GM19238 (cell line): ENCODE measurements around the gene GYPC.

ENCODE experiments used
- DNase-seq: peaks from one replicate; pipeline ENCODE4 v3.0.0; 2011; ENCODE audit warnings: low spot score; ENCODE audit not compliant: insufficient read length

Gene GYPC

GRCh38 chr2:126649101-126649500, 6.9 kb upstream of the GYPC start:
- no peak for DNase-seq

- DNase-seq, result no peak
These were observed 5.0 kb upstream of the GYPC start for GRCh38 chr2:126650994-126651393.

DNA sequence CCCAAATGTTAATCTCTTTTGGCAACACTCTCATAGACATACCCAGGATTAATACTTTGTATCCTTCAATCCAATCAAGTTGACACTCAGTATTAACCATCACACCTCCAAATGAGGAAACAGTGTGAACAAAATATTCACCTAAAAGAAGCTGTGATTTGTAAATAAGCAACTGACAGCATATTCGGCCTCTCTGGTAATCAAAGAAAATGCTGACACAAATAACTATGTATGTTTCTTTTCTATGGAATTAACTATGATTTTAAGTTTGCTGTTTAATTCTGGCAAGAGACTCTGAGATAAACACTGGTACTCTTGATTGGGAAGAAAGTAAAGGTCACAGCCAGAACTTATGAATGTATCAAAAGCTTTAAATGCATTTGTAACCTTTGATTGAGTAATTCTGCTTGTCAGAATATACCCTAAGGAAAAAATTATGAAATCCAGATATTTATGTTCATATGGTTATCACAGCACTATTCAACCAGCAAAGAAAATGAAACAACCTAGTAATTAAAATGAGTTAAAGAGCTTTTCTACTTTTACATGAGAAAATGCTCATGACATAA, 3.6 kb upstream of the GYPC start:
- DNase-seq, result no peak

GRCh38 chr2:126653109-126653508, 2.8 kb upstream of the GYPC start:
- DNase-seq, result no peak

DNA sequence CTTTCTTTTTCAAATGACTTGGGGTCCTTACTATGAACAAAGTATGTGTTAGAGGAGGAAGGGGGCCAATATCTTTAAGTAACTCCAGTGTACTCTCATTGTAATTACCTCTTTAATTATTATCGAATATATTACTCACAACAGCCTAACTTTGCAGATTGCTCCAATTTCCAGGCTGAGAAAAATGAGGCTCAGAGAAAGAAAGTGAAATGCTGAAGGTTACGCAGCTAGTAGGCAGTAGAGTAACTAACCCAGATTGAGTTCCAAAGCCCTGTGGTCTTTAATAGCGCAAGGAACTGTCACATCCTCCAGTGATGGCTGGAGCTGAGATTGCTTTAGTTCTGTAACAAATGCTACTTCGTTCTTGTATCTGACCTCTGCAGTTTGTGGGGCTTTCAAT, 2.2 kb upstream of the GYPC start:
- no peak for DNase-seq

DNA sequence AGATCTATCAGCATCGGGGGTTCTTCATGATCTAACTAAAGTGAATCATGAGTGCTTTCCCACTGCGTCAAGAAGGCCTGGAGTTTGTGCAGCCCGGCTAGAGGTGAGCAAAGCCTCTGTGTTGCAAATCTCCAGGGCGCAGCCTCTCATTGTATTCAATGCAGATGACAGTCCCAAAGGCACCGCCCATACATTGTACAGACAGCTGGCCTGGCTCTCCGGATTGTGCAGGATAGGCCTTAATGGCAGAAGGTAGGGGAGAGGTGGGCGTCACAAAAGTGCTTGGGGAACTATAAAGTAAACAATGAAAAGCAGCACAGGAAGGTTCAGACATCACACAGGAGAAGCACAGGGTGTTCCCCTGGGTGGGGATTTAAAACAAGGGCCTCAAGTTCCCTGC, 907 bp upstream of the GYPC start:
- no peak for DNase-seq

- peak; percentile 42 for DNase-seq
These were observed 631 bp downstream of the GYPC start for GRCh38 chr2:126656431-126657147.

DNA sequence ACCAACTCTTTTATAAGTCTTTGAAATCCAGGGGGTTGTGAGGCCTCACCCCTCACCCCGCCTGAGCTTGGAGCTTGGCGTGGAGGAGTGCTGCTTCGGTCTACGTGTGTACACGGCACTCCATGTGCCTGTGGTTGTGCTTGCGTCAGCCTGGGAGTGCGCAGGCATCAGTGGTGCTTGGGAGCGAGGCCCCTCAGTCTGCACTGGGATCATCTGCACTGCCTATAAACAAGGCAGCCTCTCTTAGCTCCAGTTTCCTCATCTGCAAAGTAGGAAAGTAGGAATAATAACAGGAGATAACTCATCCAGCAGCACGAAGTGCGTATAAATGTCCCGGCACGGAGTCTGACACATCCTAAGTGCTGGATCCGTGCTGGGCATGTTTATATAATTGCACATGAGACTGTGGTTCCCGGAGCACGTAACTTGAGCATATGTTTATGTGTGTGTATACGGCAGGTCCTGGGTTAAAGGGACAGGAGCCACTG, 1.2 kb downstream of the GYPC start:
- DNase-seq, result no peak

DNA sequence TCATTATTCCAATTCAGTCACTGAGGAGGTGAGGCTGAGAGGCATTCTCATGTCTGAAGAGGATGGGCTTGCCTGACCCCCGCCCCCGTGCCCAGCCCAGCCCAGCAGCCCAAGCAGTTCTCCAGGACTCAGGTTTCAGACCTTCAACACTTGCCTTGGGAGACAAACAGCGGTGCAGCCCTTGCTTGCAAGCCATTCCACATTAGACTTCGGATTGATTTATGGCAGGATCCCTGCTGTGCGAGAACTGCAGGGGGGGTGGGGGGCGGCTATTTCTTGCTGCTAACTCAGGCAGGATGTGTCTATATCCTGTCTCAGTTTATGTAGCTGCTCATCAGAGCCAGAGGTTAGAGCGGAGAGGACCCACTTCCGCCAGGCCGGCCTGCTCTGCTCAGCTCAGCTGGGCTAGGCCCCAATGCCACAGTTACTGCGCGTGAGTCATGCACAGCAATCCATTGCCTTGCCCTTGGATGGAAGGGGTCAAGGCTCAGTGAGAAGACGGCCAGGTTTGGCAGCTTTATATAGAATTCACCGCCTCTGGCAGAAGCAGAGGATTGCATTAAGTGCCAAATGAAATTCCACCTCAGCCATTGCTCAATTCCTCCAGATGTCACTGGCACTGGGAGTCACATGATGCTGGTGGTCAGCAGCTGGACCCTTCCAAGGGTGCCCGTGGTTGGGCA, 1.8 kb downstream of the GYPC start:
- peak; percentile 71 for DNase-seq

GRCh38 chr2:126658319-126658904, 2.5 kb downstream of the GYPC start:
- DNase-seq, result no peak

DNA sequence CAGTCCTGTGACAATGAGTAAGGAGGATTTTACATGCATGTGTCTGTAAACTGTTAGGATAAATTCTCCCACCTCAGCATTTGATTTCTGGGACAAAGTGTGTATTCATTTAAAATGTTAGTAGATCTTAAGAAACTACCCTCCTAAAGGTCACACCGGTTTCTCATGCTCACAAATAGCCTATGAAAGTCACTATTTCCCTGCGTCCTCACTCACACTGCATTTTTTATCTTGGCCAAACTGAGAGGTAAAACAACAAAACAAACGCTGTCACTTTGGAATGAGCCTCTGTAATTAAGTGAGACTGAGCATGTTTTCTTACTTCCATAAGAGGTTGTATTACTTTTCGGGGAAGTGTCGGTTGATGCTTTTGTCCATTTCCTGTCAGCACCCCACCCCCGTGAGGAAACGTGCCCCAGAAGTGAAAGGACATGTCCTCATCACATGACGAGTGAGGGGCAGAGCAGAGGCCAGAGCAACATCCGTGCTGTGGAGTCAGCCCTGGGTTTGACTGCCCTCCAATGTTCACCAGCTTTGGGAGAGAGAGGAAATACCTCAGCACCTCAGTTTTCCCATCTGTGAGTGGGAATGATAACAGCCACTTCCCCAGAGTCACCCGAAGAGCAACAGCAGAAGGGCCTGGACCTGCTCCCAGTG, 3.1 kb downstream of the GYPC start:
- peak; percentile 50 for DNase-seq

DNA sequence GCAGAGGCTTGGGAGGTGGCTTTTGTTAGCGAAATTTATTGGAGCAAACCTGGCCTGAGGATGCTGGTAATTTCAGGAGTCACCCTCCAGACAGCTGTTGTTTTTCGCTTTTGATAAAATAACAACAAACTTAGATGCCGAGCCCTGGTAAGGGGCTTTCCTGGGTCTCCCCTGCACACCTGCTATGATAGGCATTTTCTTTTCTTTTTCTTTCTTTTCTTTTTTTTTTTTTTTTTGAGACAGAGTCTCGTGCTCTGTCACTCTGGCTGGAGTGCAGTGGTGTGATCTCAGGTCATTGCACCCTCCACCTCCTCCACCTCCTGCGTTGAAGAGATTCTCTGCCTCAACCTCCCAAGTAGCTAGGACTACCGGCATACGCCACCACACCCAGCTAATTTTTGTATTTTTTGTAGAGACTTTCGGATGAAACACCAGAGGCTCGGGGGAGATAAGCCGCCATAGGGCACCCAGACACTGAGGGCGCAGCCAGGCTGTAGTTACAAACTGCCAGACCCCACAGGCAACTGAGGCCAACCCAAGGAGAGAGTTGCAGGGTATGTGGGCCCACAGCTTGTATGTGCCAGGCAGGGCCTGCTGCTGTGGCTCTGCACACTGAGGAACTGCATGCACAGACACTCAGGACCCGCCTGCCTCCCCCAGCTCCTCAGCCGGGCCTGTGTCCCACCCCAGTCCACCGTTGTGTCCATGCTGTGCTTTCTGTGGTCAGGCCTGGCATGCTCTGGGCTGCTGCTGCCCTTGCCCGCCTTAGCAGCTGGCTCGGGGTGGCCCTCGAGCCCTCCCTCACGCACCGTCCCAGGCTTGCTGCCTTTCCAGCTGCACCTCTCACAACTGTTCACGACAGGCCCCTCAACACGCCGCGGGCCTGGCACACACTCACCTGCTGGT, 3.9 kb downstream of the GYPC start:
- no peak for DNase-seq

DNA sequence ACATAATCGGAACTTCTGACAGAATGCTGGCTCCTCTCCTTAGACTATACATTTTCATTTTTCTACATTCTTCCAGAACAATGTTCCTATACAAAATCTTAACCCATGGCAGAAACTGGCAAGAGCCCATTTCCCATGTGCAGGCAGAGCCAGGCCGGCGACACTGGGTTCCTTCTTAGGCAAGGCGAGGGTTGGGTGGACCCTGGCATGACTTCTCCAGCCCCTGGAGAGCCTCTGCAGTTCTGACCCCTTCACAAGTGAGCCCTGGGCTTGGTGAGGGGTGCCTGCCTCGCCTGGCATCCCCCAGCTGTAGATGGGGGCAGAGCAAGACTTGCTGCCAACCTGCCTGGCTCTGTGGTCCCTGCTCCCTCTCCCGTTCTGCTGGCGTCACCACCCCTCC, 5.0 kb downstream of the GYPC start:
- DNase-seq, result no peak

DNA sequence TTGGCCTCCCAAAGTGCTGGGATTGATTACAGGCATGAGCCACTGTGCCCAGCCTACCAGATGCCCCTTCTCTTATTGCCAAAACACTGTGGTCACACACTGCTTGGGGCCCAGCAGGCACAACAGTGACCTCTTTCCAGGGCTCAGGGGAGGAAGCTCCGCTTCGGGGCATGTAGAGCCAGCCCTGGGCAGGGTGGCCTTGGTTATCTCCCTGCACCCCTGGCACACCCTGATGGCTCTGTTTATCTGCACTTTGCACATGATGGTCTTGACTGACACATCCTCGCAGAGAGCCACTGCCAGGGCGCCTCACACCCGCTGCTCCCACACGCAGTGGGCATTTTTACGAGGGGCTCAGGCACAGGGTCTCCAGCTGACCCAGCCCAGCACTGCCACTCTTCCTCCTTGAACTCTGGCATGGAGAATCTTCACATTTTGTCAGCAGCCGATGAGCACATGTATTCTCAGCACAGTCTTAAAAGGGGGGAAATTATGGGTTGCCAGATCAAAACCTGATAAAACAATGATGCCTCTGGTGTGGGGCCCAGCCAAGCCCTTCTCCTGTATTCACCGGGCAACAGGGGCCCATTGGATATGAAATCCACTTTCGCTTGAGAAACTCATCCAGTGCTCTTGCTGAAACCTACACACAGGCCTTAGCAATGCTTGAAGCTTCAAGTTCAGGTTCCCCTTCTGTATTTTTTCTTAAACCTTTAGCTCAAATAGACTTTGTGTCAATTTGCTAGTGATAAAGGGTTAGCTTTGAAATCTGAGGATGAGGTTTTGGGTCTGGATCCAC, 5.9 kb downstream of the GYPC start:
- DNase-seq, result no peak

DNA sequence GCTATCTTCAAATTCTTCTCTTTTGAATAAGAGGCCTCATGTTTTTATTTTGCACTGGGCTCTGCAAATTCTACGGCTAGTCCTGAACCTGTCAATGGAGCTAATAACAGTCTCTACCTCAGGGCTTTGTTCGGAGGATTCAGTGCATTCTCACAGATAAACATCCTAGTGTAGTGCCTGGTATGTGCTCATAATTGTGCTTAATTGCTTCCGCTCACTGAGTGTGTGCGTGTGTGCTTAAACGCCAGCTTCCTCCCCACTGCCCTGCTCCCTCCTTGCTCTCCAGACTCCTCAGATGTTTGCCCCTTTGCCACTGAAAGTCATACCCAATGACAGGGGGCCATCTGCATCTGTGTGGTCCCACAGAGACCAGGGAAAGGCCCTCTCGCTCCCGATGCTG, 6.7 kb downstream of the GYPC start:
- no peak for DNase-seq

DNA sequence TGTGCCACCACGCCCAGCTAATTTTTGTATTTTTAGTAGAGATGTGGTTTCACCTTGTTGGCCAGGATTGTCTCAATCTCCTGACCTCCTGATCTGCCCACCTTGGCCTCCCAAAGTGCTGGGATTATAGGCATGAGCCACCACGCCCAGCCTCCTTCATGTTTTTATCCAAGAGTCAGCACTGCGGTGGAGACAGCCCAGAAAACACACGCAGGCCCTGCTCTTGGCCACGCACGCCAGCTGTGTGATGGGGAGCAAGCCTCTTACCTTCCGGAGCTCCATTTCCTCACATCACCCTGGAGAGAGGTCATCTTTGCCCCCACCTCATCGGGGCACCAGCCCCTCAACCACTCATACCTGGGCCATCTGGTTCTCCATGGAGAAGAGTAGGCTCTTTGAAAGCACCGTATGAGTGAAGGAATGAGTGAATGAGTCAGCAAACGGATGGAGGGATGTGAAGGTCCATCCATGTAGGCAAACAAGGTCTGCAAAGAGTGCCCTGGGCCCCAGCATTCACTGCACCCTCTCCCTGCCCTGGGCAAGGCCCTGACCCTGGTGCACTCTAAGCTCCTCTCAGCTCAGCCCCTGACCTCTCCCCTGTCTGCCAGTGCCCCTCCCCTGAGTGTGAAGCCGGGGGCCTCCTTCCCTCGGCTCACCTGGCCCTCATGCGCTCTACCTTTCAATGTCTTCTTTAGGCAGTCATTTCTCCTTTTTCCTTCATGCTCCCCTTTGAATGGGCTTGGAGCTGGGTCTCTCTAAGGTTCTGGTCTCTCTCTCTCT, 7.4 kb downstream of the GYPC start:
- DNase-seq, result no peak

GRCh38 chr2:126664234-126664633, 8.3 kb downstream of the GYPC start:
- DNase-seq, result peak; percentile 47

DNA sequence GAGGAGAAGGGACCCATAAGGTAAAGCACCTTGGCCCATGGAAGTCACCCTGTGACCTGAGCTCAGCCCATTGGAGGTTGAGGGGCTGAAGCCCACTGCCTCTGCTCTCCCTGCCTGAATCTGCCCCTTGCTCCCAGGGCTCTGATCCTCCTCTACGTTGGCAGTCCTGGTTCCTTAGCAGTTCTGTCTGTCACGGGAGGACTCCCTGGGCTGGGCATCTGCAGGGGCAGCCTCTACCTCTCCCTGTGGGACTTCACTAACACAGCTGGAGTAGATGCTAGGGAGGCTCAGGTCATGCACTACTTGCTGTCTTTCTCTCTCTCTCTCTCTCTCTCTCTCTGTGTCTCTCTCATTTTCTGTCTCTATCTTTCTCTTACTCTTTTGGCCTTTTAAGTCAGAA, 8.7 kb downstream of the GYPC start:
- DNase-seq, result no peak

GRCh38 chr2:126665483-126665882, 9.5 kb downstream of the GYPC start:
- no peak for DNase-seq
